Fibroblast of lung (primary cell): ENCODE data around the gene GRIN2A. TPM values are rescaled to one million over a fixed set of nuclear protein-coding genes. Genes with fewer than 3 reads are reported as not detected.

Experiments
- DNase-seq, 2 donors: peaks; one replicate each; pipeline versions ENCODE4 v3.0.0 to v3.0.0-alpha.2; 2010; ENCODE audit warnings: low read depth in 2 of 2
- H2AFZ ChIP-seq: 2 replicates; pipeline ENCODE4 v1.5.1; 2012; ENCODE audit warnings: low read length, control low read depth, inconsistent platforms
- H3K27ac ChIP-seq: 2 replicates; pipeline ENCODE4 v1.5.1; 2011; ENCODE audit warnings: low read length, control low read depth; ENCODE audit not compliant: insufficient read depth
- H3K27me3 ChIP-seq: 2 replicates; pipeline ENCODE4 v1.5.1; 2011; ENCODE audit warnings: mild to moderate bottlenecking, low read length; ENCODE audit not compliant: control insufficient read depth, insufficient read depth
- H3K36me3 ChIP-seq: 2 replicates; pipeline ENCODE4 v1.5.1; 2011; ENCODE audit warnings: low read length; ENCODE audit not compliant: control insufficient read depth, insufficient read depth
- H3K4me1 ChIP-seq: 2 replicates; pipeline ENCODE4 v1.5.1; 2011; ENCODE audit warnings: low read length; ENCODE audit not compliant: control insufficient read depth, insufficient read depth; ENCODE audit errors: extremely low read depth
- H3K4me2 ChIP-seq: 2 replicates; pipeline ENCODE4 v1.5.1; 2011; ENCODE audit warnings: low read length, control low read depth; ENCODE audit not compliant: insufficient read depth; ENCODE audit errors: extremely low read depth
- H3K4me3 ChIP-seq, 4 experiments: fragments of 200-600 bp in 1 of 4; sonication (generic) in 1 of 4; replicated peaks in 1 of 4; 2 replicates each; pipeline ENCODE4 v1.5.1; 2011 to 2016; ENCODE audit warnings: low read length in 4 of 4, low read depth in 3 of 4, mild to moderate bottlenecking in 3 of 4, control low read depth in 2 of 4, inconsistent platforms in 1 of 4, mixed read lengths in 1 of 4; ENCODE audit not compliant: insufficient read depth in 1 of 4; ENCODE audit errors: control extremely low read depth in 1 of 4
- H3K79me2 ChIP-seq: 2 replicates; pipeline ENCODE4 v1.5.1; 2012; ENCODE audit warnings: mild to moderate bottlenecking, low read length, inconsistent platforms; ENCODE audit not compliant: control insufficient read depth, insufficient read depth
- H3K9ac ChIP-seq: 2 replicates; pipeline ENCODE4 v1.5.1; 2011; ENCODE audit warnings: mild to moderate bottlenecking, low read length, control low read depth; ENCODE audit not compliant: insufficient read depth
- H3K9me3 ChIP-seq: 2 replicates; pipeline ENCODE4 v1.5.1; 2012; ENCODE audit warnings: low read depth, low read length; ENCODE audit not compliant: control insufficient read depth, insufficient read depth
- H4K20me1 ChIP-seq: 2 replicates; pipeline ENCODE4 v1.5.1; 2011; ENCODE audit warnings: low read length; ENCODE audit not compliant: control insufficient read depth, insufficient read depth; ENCODE audit errors: extremely low read depth
- CTCF ChIP-seq, 2 donors: IDR thresholded peaks in 1 of 2; conservative IDR thresholded peaks in 1 of 2; 1 replicate in 1 of 2; 2 replicates in 1 of 2; pipeline ENCODE4 v1.5.1; 2011 to 2012; ENCODE audit warnings: low read length in 2 of 2, control low read depth in 1 of 2, inconsistent platforms in 1 of 2, low read depth in 1 of 2, mild to moderate bottlenecking in 1 of 2
- EZH2 ChIP-seq: IDR thresholded peaks from 2 replicates; pipeline ENCODE4 v1.5.1; 2012; ENCODE audit warnings: low read length, control low read depth, mild to moderate bottlenecking; ENCODE audit errors: missing control alignments
- polyA plus RNA-seq, 2 donors: library from polyadenylated mRNA; depleted of rRNA in 1 of 2; stranded (reverse) in 1 of 2; unstranded in 1 of 2; fragments of >200 nt; gene quantifications; 2 replicates each; pipeline ENCODE4 v1.2.1, GENCODE V29; 2011 to 2012; ENCODE audit warnings: missing spikeins in 1 of 2
- total RNA-seq: library from RNA; depleted of rRNA; stranded (reverse); fragments of >200 nt; gene quantifications from 2 replicates; pipeline ENCODE4 v1.2.1, GENCODE V29; 2014

GRIN2A gene
- total and polyA plus RNA-seq, 2 donors (not counting 1 experiment from before 2014, with no cell fraction given): 0.15 to 0.33 TPM

- TF ChIP-seq EZH2 (no peak), CTCF (conservative IDR thresholded peaks at IDR 0.05 in 1 of 2, IDR thresholded peaks at IDR 0.05 in 1 of 2; ENCODE audit: low read depth in 1 of 2, low read length in 2 of 2) (no peak)
- Histone ChIP-seq H3K9me3 (no peaks in the 10 kb centered on the region), H2AFZ (no peak overlapping the region), H4K20me1 (no peaks in the 10 kb centered on the region), H3K4me2 (no peak overlapping the region), H3K79me2 (no peaks in the 10 kb centered on the region), H3K4me3 (no peak overlapping the region), H3K27ac (no peak overlapping the region), H3K36me3 (no peaks in the 10 kb centered on the region), H3K9ac (no peak overlapping the region), H3K4me1 (no peaks in the 10 kb centered on the region), H3K27me3 (no peaks in the 10 kb centered on the region)
- DNase-seq: peak in 1 of 2 donors; percentile 86
Measured at GRCh38 chr16:10090816-10091215, 91.4 kb downstream of the GRIN2A start.

DNA sequence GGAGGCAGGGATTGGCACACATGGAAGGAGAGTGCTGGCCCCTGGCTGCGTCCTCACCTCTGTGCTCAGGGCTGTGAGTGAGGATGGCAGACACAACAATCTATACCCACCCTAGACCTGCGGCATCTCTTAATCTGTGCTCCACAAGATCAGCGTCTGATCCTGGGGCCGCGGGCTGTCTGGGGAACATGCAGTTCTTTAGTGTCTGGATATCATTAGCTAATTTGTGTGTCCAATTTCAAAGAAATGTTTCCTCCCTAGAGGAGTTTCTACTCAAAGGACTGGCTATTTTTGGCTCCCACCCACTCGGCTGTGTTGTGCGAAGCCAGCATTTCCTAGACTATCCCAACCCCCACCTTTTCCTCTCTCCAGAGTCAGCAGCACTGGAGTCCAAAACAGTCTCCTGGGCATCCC, 93.8 kb downstream of the GRIN2A start:
- peak in 1 of 2 donors; percentile 66 for DNase-seq
- H3K27ac ChIP-seq: no peak overlapping the region
- no peak overlapping the region for H3K9ac ChIP-seq
- no peaks in the 10 kb centered on the region for H4K20me1 ChIP-seq
- no peaks in the 10 kb centered on the region for H3K27me3 ChIP-seq
- H3K36me3 ChIP-seq: no peaks in the 10 kb centered on the region
- no peak overlapping the region for H3K4me2 ChIP-seq
- H3K4me3 ChIP-seq: no peak overlapping the region
- H2AFZ ChIP-seq: no peak overlapping the region
- H3K79me2 ChIP-seq: no peaks in the 10 kb centered on the region
- H3K4me1 ChIP-seq: no peaks in the 10 kb centered on the region
- H3K9me3 ChIP-seq: no peaks in the 10 kb centered on the region
- TF ChIP-seq CTCF (conservative IDR thresholded peaks at IDR 0.05 in 1 of 2, IDR thresholded peaks at IDR 0.05 in 1 of 2; ENCODE audit: low read depth in 1 of 2, low read length in 2 of 2): no peak
- TF ChIP-seq EZH2: no peak

- no peaks in the 10 kb centered on the region for H3K9me3 ChIP-seq
- no peak for DNase-seq
- no peak overlapping the region for H3K4me2 ChIP-seq
- no peaks in the 10 kb centered on the region for H3K79me2 ChIP-seq
- H3K36me3 ChIP-seq: no peaks in the 10 kb centered on the region
- H3K4me3 ChIP-seq: no peak overlapping the region
- H3K9ac ChIP-seq: no peak overlapping the region
- no peak for TF ChIP-seq CTCF (conservative IDR thresholded peaks at IDR 0.05 in 1 of 2, IDR thresholded peaks at IDR 0.05 in 1 of 2; ENCODE audit: low read depth in 1 of 2, low read length in 2 of 2)
- TF ChIP-seq EZH2: no peak
- H2AFZ ChIP-seq: no peak overlapping the region
- H4K20me1 ChIP-seq: no peaks in the 10 kb centered on the region
- H3K27me3 ChIP-seq: no peaks in the 10 kb centered on the region
- no peaks in the 10 kb centered on the region for H3K4me1 ChIP-seq
- no peak overlapping the region for H3K27ac ChIP-seq
Measured at GRCh38 chr16:10087151-10087550, 95.1 kb downstream of the GRIN2A start.
